Spleen (tissue), 11 donors: ENCODE results near the gene MCM7. TPM values are rescaled to one million over a fixed set of nuclear protein-coding genes. Genes with fewer than 3 reads are reported as not detected.

Source experiments
- DNase-seq: peaks from one replicate; pipeline ENCODE4 v3.0.0-alpha.2; 2020
- H3K27ac ChIP-seq, 8 donors: fragments of 200-600 bp; sonication (generic) in 7 of 8; 1 replicate in 4 of 8; 2 replicates in 4 of 8; pipeline versions ENCODE4 v1.5.0 to v1.8.0; 2016 to 2021; ENCODE audit warnings: inconsistent platforms in 4 of 8, mild to moderate bottlenecking in 4 of 8, moderate library complexity in 1 of 8
- H3K27me3 ChIP-seq, 7 donors: fragments of 200-600 bp; sonication (generic) in 6 of 7; replicated peaks in 1 of 7; 1 replicate in 4 of 7; 2 replicates in 3 of 7; pipeline versions ENCODE4 v1.5.0 to v1.8.0; 2016 to 2021; ENCODE audit warnings: inconsistent platforms in 3 of 7, mild to moderate bottlenecking in 1 of 7
- H3K36me3 ChIP-seq, 6 donors: fragments of 200-600 bp; sonication (generic) in 5 of 6; 1 replicate in 4 of 6; 2 replicates in 2 of 6; pipeline versions ENCODE4 v1.5.0 to v1.8.0; 2016 to 2021; ENCODE audit warnings: inconsistent platforms in 2 of 6
- H3K4me1 ChIP-seq, 6 donors: fragments of 200-600 bp; sonication (generic) in 5 of 6; 1 replicate in 3 of 6; 2 replicates in 3 of 6; pipeline versions ENCODE4 v1.5.0 to v1.8.0; 2016 to 2021; ENCODE audit warnings: inconsistent platforms in 3 of 6
- H3K4me3 ChIP-seq, 8 donors: fragments of 200-600 bp; sonication (generic) in 7 of 8; 1 replicate in 4 of 8; 2 replicates in 4 of 8; pipeline versions ENCODE4 v1.5.0 to v1.8.0; 2016 to 2021; ENCODE audit warnings: inconsistent platforms in 4 of 8, mild to moderate bottlenecking in 4 of 8, moderate library complexity in 2 of 8
- H3K9me3 ChIP-seq, 8 donors: fragments of 200-600 bp; sonication (generic) in 7 of 8; 1 replicate in 4 of 8; 2 replicates in 4 of 8; pipeline versions ENCODE4 v1.5.0 to v1.8.0; 2016 to 2021; ENCODE audit warnings: inconsistent platforms in 4 of 8
- CTCF ChIP-seq, 11 experiments: fragments of 200-600 bp in 7 of 11; fragments of 450-650 bp in 4 of 11; sonication (generic) in 4 of 11; IDR thresholded peaks in 8 of 11; conservative IDR thresholded peaks in 3 of 11; 1 replicate in 7 of 11; 2 replicates in 4 of 11; pipeline versions ENCODE4 v1.4.0 to v1.8.0; 2016 to 2021; ENCODE audit warnings: antibody characterized with exemption in 11 of 11, inconsistent platforms in 4 of 11, mild to moderate bottlenecking in 1 of 11
- POLR2A ChIP-seq, 3 donors: fragments of 450-650 bp; IDR thresholded peaks; one replicate each; pipeline ENCODE4 v1.5.1; 2017; ENCODE audit warnings: antibody characterized with exemption in 3 of 3, mild to moderate bottlenecking in 1 of 3
- POLR2AphosphoS5 ChIP-seq, 3 donors: sonication (generic); formaldehyde crosslinking; IDR thresholded peaks; one replicate each; pipeline ENCODE4 v1.5.1; 2017; ENCODE audit warnings: antibody characterized with exemption in 3 of 3
- WGBS, 5 donors: extraction: QIAGEN DNeasy Blood & Tissue Kit in 3 of 5; methylation state at CpG; one replicate each; pipeline versions ENCODE4 v1.1.5 to v1.1.7; 2013 to 2018; 5-methylcytosine and 5-hydroxymethylcytosine counted together
- intact Hi-C: fragments of 100-400 bp; cut with DNase I; formaldehyde crosslinking; loops from one replicate; pipeline ENCODE4 v1.15.0; 2023; ENCODE audit warnings: low total_unique reads
- polyA plus RNA-seq, 3 donors: library from polyadenylated mRNA; stranded (reverse); fragments of 200-250 nt; gene quantifications; one replicate each; pipeline ENCODE4 v1.2.1, GENCODE V29; 2013
- total RNA-seq, 7 donors: library from RNA; depleted of rRNA in 3 of 7; stranded (reverse); fragments of >200 nt in 3 of 7; fragmentation: NEBNext Ultra II Directional in 4 of 7; extraction: Animal tissue kit (Norgen Biotek cat#: 25700) in 4 of 7; gene quantifications; one replicate each; pipeline versions ENCODE4 v1.1.0 to v1.2.1, GENCODE V29; 2016 to 2021
- donor health status: healthy with polysubstance abuse.
- donor health status: DM: no; HTN: no; CAD: no; lungs with moderate emphysema.
- donor health status: DM: no; HTN: no; CAD: no.
- donor health status: Bipolar disorder and iron deficiency.
- donor health status: healthy.
- donor health status: DM: no; HTN: no; CAD: no.
- donor health status: DM: yes; HTN: yes; CAD: no.

The MCM7 gene
- total and polyA plus RNA-seq, 10 donors, result 49.5 to 92.7 (median 68.5) TPM

GRCh38 chr7:100100420-100101015 lies 679 bp downstream of the MCM7 start:
- Histone ChIP-seq H3K4me1 (peaks cover 13 to 38% (median 32%) of the 10 kb centered on the region in 6 donors), H3K27ac (peak overlapping the region; percentile 63 to 97 (median 93)), H3K4me3 (peak overlapping the region; percentile 58 to 99 (median 90)), H3K27me3 (no peaks in the 10 kb centered on the region), H3K9me3 (no peaks in the 10 kb centered on the region), H3K36me3 (peaks cover 0 to 69% (median 43%) of the 10 kb centered on the region in 6 donors)
- TF ChIP-seq POLR2AphosphoS5 (IDR thresholded peaks at IDR 0.05) (peak; percentile 90 to 94 (median 91)), CTCF (IDR thresholded peaks at IDR 0.05 in 8 of 11, conservative IDR thresholded peaks at IDR 0.05 in 3 of 11) (peak in 4 of 11 experiments; percentile 8 to 20 (median 16)), POLR2A (IDR thresholded peaks at IDR 0.05) (peak in 1 of 3 donors; percentile 13)
- intact Hi-C loops, result no loop called here
- peak; percentile 96 for DNase-seq
- WGBS, 5 donors, result 0 to 1% (median 0%) methylated on average over 37 to 61 of the region's 61 CpGs

- Histone ChIP-seq H3K27ac (peak overlapping the region in 6 of 8 donors; percentile 89 to 97 (median 94)), H3K4me1 (peaks cover 13 to 38% (median 32%) of the 10 kb centered on the region in 6 donors), H3K9me3 (no peaks in the 10 kb centered on the region), H3K4me3 (peak overlapping the region; percentile 58 to 99 (median 90)), H3K36me3 (peaks cover 7 to 69% (median 50%) of the 10 kb centered on the region in 6 donors), H3K27me3 (no peaks in the 10 kb centered on the region)
- TF ChIP-seq CTCF (IDR thresholded peaks at IDR 0.05 in 8 of 11, conservative IDR thresholded peaks at IDR 0.05 in 3 of 11) (no peak), POLR2AphosphoS5 (IDR thresholded peaks at IDR 0.05) (no peak), POLR2A (IDR thresholded peaks at IDR 0.05) (no peak)
- intact Hi-C loops, result no loop called here
- 63 to 83% (median 77%) methylated on average over 12 of the region's 12 CpGs for WGBS, 5 donors
- no peak for DNase-seq
Observed at GRCh38 chr7:100099452-100099851, 1.7 kb downstream of the MCM7 start.

GRCh38 chr7:100098913-100099312 lies 2.3 kb downstream of the MCM7 start:
- no peak for DNase-seq
- Histone ChIP-seq H3K27me3 (no peaks in the 10 kb centered on the region), H3K27ac (peak overlapping the region in 3 of 8 donors; percentile 13 to 96 (median 92)), H3K9me3 (no peaks in the 10 kb centered on the region), H3K36me3 (peaks cover 7 to 69% (median 55%) of the 10 kb centered on the region in 6 donors), H3K4me3 (no peak overlapping the region), H3K4me1 (peaks cover 13 to 41% (median 32%) of the 10 kb centered on the region in 6 donors)
- intact Hi-C loops, result no loop called here
- TF ChIP-seq POLR2A (IDR thresholded peaks at IDR 0.05) (no peak), POLR2AphosphoS5 (IDR thresholded peaks at IDR 0.05) (no peak), CTCF (IDR thresholded peaks at IDR 0.05 in 8 of 11, conservative IDR thresholded peaks at IDR 0.05 in 3 of 11) (no peak)
- WGBS, 5 donors, result 85 to 89% (median 87%) methylated on average over 10 of the region's 10 CpGs

GRCh38 chr7:100095704-100096103 lies 5.5 kb downstream of the MCM7 start:
- Histone ChIP-seq H3K4me1 (peaks cover 13 to 59% (median 19%) of the 10 kb centered on the region in 6 donors), H3K9me3 (no peaks in the 10 kb centered on the region), H3K27ac (no peak overlapping the region), H3K4me3 (no peak overlapping the region), H3K27me3 (no peaks in the 10 kb centered on the region), H3K36me3 (peaks cover 10 to 91% (median 87%) of the 10 kb centered on the region in 6 donors)
- intact Hi-C loops, result no loop called here
- peak in 1 of 3 donors; percentile 20 for TF ChIP-seq POLR2AphosphoS5 (IDR thresholded peaks at IDR 0.05)
- TF ChIP-seq POLR2A (IDR thresholded peaks at IDR 0.05), result no peak
- WGBS, 5 donors, result 88 to 96% (median 95%) methylated on average over 17 of the region's 17 CpGs
- no peak for DNase-seq
